Spinal cord (tissue), 10 donors: ENCODE data around the gene EPB41L2. TPM values are rescaled to one million over a fixed set of nuclear protein-coding genes. Genes with fewer than 3 reads are reported as not detected.

ENCODE experiments used
- DNase-seq, 6 donors: peaks; one replicate each; pipeline versions ENCODE4 v3.0.0 to v3.0.0-alpha.2; 2013 to 2015; ENCODE audit warnings: low spot score in 6 of 6, low read depth in 4 of 6
- H3K27ac ChIP-seq: one replicate; pipeline ENCODE4 v1.5.1; 2013; ENCODE audit warnings: low read depth, low read length, control low read depth
- H3K27me3 ChIP-seq: one replicate; pipeline ENCODE4 v1.6.1; 2013; ENCODE audit warnings: low read length; ENCODE audit not compliant: control insufficient read depth, insufficient read depth
- H3K36me3 ChIP-seq: one replicate; pipeline ENCODE4 v1.6.1; 2013; ENCODE audit warnings: low read length; ENCODE audit not compliant: control insufficient read depth, insufficient read depth
- H3K4me1 ChIP-seq: one replicate; pipeline ENCODE4 v1.6.1; 2013; ENCODE audit warnings: low read length; ENCODE audit not compliant: control insufficient read depth, insufficient read depth
- H3K4me3 ChIP-seq: one replicate; pipeline ENCODE4 v1.5.1; 2013; ENCODE audit warnings: low read depth, low read length, control low read depth
- H3K9me3 ChIP-seq: one replicate; pipeline ENCODE4 v1.6.1; 2013; ENCODE audit warnings: low read length; ENCODE audit not compliant: control insufficient read depth, insufficient read depth
- WGBS: methylation state at CpG from one replicate; pipeline ENCODE4 v1.1.5; 2013; ENCODE audit warnings: missing lambda C conversion rate; ENCODE audit not compliant: insufficient coverage; 5-methylcytosine and 5-hydroxymethylcytosine counted together
- polyA plus RNA-seq, 2 donors: library from polyadenylated mRNA; unstranded; fragments of 120-200 nt; gene quantifications; one replicate each; pipeline ENCODE4 v1.2.1, GENCODE V29; 2013; ENCODE audit not compliant: insufficient read length in 2 of 2
- total RNA-seq, 2 donors: library from RNA; depleted of rRNA in 1 of 2; stranded (reverse); fragments of 120-200 nt in 1 of 2; fragments of >200 nt in 1 of 2; gene quantifications; one replicate each; pipeline versions ENCODE4 v1.2.3 to v1.2.4, GENCODE V29; 2013 to 2014
- donor health status: healthy.

EPB41L2 gene
- total and polyA plus RNA-seq, 4 donors = 122 to 311 (median 267) TPM

DNA sequence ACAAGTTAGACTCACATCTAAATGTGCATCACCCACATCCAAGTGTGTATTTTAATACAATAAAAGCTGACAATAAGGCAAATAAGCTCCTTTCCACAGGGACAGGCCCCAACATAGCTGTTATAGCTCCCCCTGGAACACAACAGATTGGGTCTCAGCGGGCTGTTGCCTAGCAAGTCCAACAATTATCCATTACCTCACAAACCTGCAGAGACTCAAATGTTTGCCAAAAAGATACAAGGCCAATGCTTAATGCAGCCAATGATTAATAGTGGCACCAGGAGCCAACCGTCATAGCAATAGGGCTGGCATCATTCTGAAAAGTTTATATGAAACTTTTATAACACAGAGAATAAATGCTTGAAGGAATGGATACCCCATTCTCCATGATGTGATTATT lies 35.7 kb downstream of the EPB41L2 start:
- Histone ChIP-seq H3K4me1 (peaks cover 8% of the 10 kb centered on the region), H3K9me3 (no peaks in the 10 kb centered on the region), H3K36me3 (no peaks in the 10 kb centered on the region), H3K4me3 (no peak overlapping the region), H3K27me3 (no peaks in the 10 kb centered on the region), H3K27ac (no peak overlapping the region)
- peak in 1 of 6 donors; percentile 49 for DNase-seq
- WGBS = 86% methylated on average over 1 of the region's 2 CpGs

DNA sequence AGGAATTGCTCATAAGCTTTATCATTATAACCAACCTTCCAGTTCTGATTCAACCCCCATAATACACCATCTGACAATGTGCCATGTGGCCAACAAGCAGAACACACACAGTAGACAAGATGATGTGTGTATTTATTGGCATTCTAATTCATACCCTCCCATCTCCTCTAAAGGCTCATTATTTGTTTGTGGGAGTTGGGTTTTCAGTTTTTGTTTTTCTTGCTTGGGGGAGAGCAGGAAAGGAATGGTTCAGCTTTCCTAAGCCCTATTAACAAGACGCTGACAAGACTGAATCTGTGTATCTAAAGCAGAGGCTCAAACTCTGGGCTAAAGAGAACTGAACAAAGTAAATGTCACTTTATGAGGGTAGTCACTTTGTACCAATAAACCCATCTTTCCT lies 36.8 kb downstream of the EPB41L2 start:
- peaks cover 8% of the 10 kb centered on the region for H3K4me1 ChIP-seq
- no peak for DNase-seq
- WGBS = no CpG with 5 or more reads among the region's 1 CpG
- H3K27me3 ChIP-seq = no peaks in the 10 kb centered on the region
- no peak overlapping the region for H3K4me3 ChIP-seq
- H3K36me3 ChIP-seq = no peaks in the 10 kb centered on the region
- H3K27ac ChIP-seq = no peak overlapping the region
- H3K9me3 ChIP-seq = no peaks in the 10 kb centered on the region

DNA sequence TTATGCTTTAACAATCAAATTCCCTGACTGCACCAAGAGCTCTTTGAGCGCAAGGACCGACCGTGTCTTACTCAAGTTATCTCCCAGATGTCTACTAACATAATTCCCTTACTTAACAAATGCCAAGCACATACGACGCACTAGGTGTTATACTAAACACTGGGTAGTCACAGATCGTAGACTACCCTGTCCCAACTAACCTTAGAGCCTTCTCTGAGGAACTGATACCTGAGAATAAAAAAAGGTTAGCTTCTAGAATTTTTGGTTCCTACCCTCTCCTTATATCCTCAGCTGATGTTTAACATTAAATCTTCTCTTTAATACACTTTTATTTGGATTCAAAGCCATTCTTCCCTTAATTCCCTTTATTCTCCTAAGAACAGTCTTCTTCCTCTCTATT lies 38.5 kb downstream of the EPB41L2 start:
- Histone ChIP-seq H3K4me3 (no peak overlapping the region), H3K27ac (no peak overlapping the region), H3K4me1 (no peaks in the 10 kb centered on the region), H3K36me3 (no peaks in the 10 kb centered on the region), H3K27me3 (no peaks in the 10 kb centered on the region), H3K9me3 (no peaks in the 10 kb centered on the region)
- no peak for DNase-seq
- 82% methylated on average over 5 of the region's 6 CpGs for WGBS

DNA sequence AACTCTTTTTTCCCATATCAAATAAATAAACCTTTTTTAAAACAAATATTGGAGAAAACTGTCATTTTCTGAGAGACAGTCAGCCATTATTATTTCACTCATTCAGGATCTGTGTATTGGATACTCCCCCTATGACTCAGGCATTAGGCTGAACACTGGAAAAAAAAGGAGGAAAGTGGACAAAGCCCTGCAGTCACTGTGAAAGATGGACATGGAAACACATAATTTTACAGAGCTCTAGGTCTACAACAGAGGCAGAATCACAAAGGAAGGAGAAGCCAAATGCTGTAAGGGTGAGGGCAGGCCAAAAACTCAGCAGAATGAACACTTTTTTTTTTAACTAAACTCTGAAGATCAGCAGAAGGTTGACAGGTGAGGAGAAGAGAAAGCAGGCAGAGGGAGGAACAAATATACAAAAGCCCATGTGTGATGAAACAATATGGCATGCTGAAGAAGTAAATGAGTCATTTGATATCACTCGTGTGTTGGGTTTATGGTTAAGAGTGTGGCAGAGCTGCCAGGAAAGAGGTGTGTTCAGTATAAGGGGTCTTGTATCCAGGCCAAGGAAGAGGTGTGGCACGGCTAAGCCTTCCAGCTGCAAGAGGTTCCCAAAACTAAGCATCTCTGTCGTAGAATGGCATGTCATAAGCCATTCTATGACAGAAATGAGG lies 39.1 kb downstream of the EPB41L2 start:
- Histone ChIP-seq H3K27ac (no peak overlapping the region), H3K4me1 (no peaks in the 10 kb centered on the region), H3K27me3 (no peaks in the 10 kb centered on the region), H3K9me3 (no peaks in the 10 kb centered on the region), H3K4me3 (no peak overlapping the region), H3K36me3 (no peaks in the 10 kb centered on the region)
- 59% methylated on average over 3 of the region's 3 CpGs for WGBS
- no peak for DNase-seq

DNA sequence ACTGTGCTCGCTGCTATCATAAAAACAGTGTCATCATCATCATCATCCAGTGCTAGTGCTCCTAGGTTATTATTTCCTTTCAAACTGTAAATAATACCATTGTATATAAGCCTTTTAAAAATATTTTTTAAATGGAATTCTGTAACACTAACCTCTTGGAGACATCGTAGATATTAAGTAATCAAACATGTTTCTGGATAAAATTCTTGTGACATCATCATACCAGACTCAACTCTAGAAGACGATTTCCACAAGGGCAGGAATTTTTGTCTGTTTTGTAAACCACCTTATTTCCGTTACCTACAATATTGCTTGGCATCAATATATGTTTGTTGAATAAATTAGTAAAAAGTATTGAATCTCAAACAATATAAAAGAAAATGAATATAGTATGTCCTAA lies 40.4 kb downstream of the EPB41L2 start:
- Histone ChIP-seq H3K4me3 (no peak overlapping the region), H3K4me1 (no peaks in the 10 kb centered on the region), H3K36me3 (no peaks in the 10 kb centered on the region), H3K9me3 (no peaks in the 10 kb centered on the region), H3K27me3 (no peaks in the 10 kb centered on the region), H3K27ac (no peak overlapping the region)
- WGBS = no CpG with 5 or more reads among the region's 4 CpGs
- no peak for DNase-seq

DNA sequence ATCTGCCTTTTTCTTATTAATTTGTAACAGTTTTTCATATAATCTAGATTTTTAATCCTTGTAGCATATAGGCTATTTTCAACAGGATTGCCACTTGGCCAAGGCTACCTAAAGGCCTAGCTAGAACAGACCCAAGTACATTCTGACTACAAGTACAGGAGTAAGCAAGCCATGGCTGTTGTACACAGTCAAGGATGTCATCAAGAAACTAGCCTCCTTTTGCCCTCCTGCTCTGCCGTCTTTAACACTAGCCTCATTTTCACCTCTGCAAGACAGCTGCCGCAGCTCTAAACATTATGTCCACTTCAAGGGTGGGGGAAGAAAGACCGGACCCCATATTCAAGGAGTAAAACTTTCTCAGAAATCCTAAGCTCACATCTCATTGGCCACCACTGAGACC lies 45.1 kb downstream of the EPB41L2 start:
- Histone ChIP-seq H3K4me3 (no peak overlapping the region), H3K27me3 (no peaks in the 10 kb centered on the region), H3K27ac (no peak overlapping the region), H3K4me1 (no peaks in the 10 kb centered on the region), H3K36me3 (no peaks in the 10 kb centered on the region), H3K9me3 (no peaks in the 10 kb centered on the region)
- WGBS = 80% methylated on average over 1 of the region's 3 CpGs
- DNase-seq = no peak

DNA sequence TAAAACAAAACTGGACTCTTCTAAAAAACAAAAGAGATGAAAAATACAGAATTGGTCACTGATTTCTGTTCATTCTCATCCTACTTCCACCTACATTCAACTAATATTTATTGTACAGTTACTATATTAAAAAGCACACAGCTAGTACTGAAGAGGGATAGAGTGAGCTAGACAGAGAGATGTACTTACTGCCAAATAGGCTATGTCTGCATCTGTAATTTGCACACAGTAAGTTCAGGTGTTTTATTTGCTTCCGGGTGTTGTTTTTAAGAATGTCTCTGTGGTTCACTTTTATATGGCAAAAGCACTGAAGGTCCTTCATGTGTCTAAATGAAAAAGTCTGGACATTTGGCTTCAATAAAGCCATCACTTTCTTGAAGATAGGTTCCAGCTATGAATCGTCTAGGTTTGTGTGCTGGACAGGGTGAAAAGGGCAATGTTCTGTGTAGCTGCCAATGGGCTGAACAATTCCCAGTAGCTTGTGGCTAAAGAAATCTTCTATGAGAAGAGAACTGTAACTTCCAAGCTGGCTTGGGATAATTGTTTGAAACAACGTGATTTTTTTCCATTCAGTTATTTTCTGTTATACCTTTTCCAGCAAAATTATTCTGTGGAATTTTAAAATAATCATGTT lies 47.3 kb downstream of the EPB41L2 start:
- no peaks in the 10 kb centered on the region for H3K27me3 ChIP-seq
- WGBS = 45% methylated on average over 2 of the region's 3 CpGs
- no peaks in the 10 kb centered on the region for H3K9me3 ChIP-seq
- no peaks in the 10 kb centered on the region for H3K36me3 ChIP-seq
- peak overlapping the region; percentile 65 for H3K27ac ChIP-seq
- H3K4me1 ChIP-seq = no peaks in the 10 kb centered on the region
- no peak overlapping the region for H3K4me3 ChIP-seq
- peak in 3 of 6 donors; percentile 32 to 70 (median 57) for DNase-seq

DNA sequence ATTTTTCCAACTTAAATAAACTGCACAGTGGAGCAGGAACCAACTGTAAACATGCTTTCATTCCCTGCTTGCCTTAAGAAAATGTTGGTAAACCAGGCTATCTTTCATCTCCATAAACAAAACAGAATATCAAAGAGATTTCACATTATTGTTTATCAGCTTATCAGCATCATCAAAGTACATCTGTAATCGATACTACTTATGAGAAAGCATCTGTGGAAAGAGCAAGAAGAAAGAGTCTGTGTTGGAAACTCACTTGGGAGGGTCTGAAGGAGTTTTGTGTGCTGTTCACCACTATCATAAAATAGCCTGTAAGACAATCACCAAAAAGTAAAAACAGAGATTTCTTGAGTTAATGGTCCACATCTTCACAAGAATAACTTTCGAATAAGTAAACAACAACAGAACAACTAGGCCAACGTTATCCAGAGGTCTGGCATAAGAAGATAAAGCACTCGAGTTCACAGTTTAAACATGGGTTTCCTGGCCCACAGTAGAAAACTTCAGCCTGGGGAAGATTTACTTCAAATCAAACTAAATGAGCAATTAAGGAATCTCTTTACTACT lies 47.9 kb downstream of the EPB41L2 start:
- H3K36me3 ChIP-seq = no peaks in the 10 kb centered on the region
- peak overlapping the region; percentile 65 for H3K27ac ChIP-seq
- H3K4me1 ChIP-seq = no peaks in the 10 kb centered on the region
- no peak overlapping the region for H3K4me3 ChIP-seq
- no peaks in the 10 kb centered on the region for H3K9me3 ChIP-seq
- no peaks in the 10 kb centered on the region for H3K27me3 ChIP-seq
- no peak for DNase-seq
- WGBS = 35% methylated on average over 2 of the region's 4 CpGs

DNA sequence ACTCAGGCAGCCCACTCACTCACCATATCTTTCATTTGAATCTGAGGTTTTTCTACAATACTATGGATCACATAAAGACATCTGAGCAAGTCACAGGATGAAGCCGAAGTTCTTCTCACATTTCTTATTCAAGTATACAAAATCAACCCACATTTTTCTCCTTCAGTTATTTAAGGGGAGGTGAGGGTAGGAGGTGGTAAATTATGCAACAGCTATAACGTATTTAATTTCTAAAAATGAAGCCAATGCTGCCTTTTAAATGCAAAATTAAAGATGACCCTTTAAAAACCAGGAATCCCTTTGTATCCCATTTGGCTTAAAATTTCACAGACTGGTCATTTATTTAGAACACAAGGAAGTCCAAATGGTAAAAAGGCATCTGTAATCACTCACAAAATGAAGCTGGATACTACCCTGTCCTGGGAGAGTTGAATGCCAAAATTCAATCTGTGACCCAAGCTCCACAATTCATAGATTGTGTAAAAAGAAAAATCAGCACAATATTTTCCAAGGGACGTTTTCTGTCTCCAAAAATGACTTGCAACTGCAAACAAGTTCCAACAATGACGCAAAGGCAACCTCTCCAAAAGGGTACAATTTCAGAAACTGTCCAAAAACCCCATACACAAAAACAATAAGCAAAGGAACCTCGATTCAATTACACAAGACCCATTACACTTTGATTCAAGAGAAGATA lies 48.8 kb downstream of the EPB41L2 start:
- H3K27me3 ChIP-seq = no peaks in the 10 kb centered on the region
- DNase-seq = no peak
- H3K9me3 ChIP-seq = no peaks in the 10 kb centered on the region
- no peaks in the 10 kb centered on the region for H3K4me1 ChIP-seq
- H3K27ac ChIP-seq = peak overlapping the region; percentile 65
- no peaks in the 10 kb centered on the region for H3K36me3 ChIP-seq
- no peak overlapping the region for H3K4me3 ChIP-seq
- 40% methylated on average over 1 of the region's 5 CpGs for WGBS
